WTC11 (cell line): ENCODE measurements around the gene TRPM4. TPM values are rescaled to one million over a fixed set of nuclear protein-coding genes. Genes with fewer than 3 reads are reported as not detected.

Experiments used
- ATAC-seq: fragments of 200-7000 bp; cut with Tn5 transposase; 2 replicates; pipeline ENCODE4 v1.10.0; 2021; ENCODE audit warnings: mild to moderate bottlenecking, moderate library complexity
- CTCF ChIA-PET: fragments of 300-600 bp; sonication (Branson Sonifier 250); formaldehyde crosslinking; loops from one replicate; lab custom pipeline; 2021; ENCODE audit warnings: antibody characterized with exemption; lab: Charles Lee
- POLR2A ChIA-PET: fragments of 350-600 bp; sonication (Branson Sonifier 250); formaldehyde crosslinking; loops from one replicate; lab custom pipeline; 2021; ENCODE audit warnings: antibody characterized with exemption; lab: Charles Lee
- DNase-seq: peaks from one replicate; pipeline ENCODE4 v3.0.0; 2021; ENCODE audit warnings: low spot score
- H3K27ac Mint-ChIP-seq: 2 replicates; pipeline ENCODE4 v1.8.0; 2021; ENCODE audit warnings: mixed read lengths
- H3K27me3 Mint-ChIP-seq: 2 replicates; pipeline ENCODE4 v1.8.0; 2021; ENCODE audit warnings: low read depth, mild to moderate bottlenecking, moderate library complexity, mixed read lengths
- H3K36me3 Mint-ChIP-seq: 2 replicates; pipeline ENCODE4 v1.8.0; 2021; ENCODE audit warnings: mixed read lengths
- H3K4me1 Mint-ChIP-seq: 2 replicates; pipeline ENCODE4 v1.8.0; 2022; ENCODE audit warnings: mixed read lengths
- H3K4me3 Mint-ChIP-seq: 2 replicates; pipeline ENCODE4 v1.8.0; 2021; ENCODE audit warnings: mild to moderate bottlenecking, moderate library complexity, mixed read lengths
- H3K9me3 Mint-ChIP-seq: 2 replicates; pipeline ENCODE4 v1.8.0; 2021; ENCODE audit warnings: mixed read lengths
- ATF1 ChIP-seq: sonication (generic); formaldehyde crosslinking; IDR thresholded peaks from 2 replicates; pipeline ENCODE4 v1.8.1; 2023; ENCODE audit warnings: mild to moderate bottlenecking, moderate library complexity, missing genetic modification reagents
- CDX4 ChIP-seq: fragments of 250-450 bp; sonication (Bioruptor Pico); IDR thresholded peaks from 2 replicates; pipeline ENCODE4 v1.9.0; 2021; ENCODE audit warnings: moderate library complexity, mild to moderate bottlenecking, inconsistent platforms, borderline replicate concordance
- HMGA2 ChIP-seq: fragments of 250-450 bp; sonication (Bioruptor Pico); IDR thresholded peaks from 2 replicates; pipeline ENCODE4 v1.4.0; 2021; ENCODE audit warnings: mild to moderate bottlenecking, moderate library complexity
- KAT7 ChIP-seq: sonication (generic); formaldehyde crosslinking; IDR thresholded peaks from 2 replicates; pipeline ENCODE4 v1.8.1; 2023; ENCODE audit warnings: missing genetic modification reagents, mild to moderate bottlenecking, borderline replicate concordance
- MXD4 ChIP-seq: fragments of 250-450 bp; sonication (Bioruptor Pico); IDR thresholded peaks from 2 replicates; pipeline ENCODE4 v1.8.0; 2021; ENCODE audit warnings: mild to moderate bottlenecking, moderate library complexity, borderline replicate concordance
- OVOL2 ChIP-seq: fragments of 250-450 bp; sonication (Bioruptor Pico); IDR thresholded peaks from 2 replicates; pipeline ENCODE4 v1.9.0; 2021; ENCODE audit warnings: mild to moderate bottlenecking, borderline replicate concordance
- SMAD3 ChIP-seq: sonication (generic); formaldehyde crosslinking; IDR thresholded peaks from 2 replicates; pipeline ENCODE4 v1.8.0; 2022; ENCODE audit warnings: missing genetic modification reagents, mild to moderate bottlenecking, borderline replicate concordance
- SMAD4 ChIP-seq: sonication (generic); formaldehyde crosslinking; IDR thresholded peaks from 2 replicates; pipeline ENCODE4 v1.8.0; 2022; ENCODE audit warnings: mild to moderate bottlenecking, missing genetic modification reagents
- TEAD1 ChIP-seq: sonication (generic); formaldehyde crosslinking; IDR thresholded peaks from 2 replicates; pipeline ENCODE4 v1.8.0; 2022; ENCODE audit warnings: mild to moderate bottlenecking, missing genetic modification reagents
- USF1 ChIP-seq: sonication (generic); formaldehyde crosslinking; IDR thresholded peaks from 2 replicates; pipeline ENCODE4 v1.8.0; 2022; ENCODE audit warnings: mild to moderate bottlenecking, missing genetic modification reagents
- ZBTB21 ChIP-seq: sonication (generic); formaldehyde crosslinking; IDR thresholded peaks from 2 replicates; pipeline ENCODE4 v1.8.1; 2023; ENCODE audit warnings: mild to moderate bottlenecking, missing genetic modification reagents, borderline replicate concordance
- ZMAT4 ChIP-seq: fragments of 250-450 bp; sonication (Bioruptor Pico); IDR thresholded peaks from 2 replicates; pipeline ENCODE4 v1.9.0; 2021; ENCODE audit warnings: mild to moderate bottlenecking
- ZNF121 ChIP-seq: sonication (generic); formaldehyde crosslinking; IDR thresholded peaks from 2 replicates; pipeline ENCODE4 v1.8.0; 2023; ENCODE audit warnings: missing genetic modification reagents
- ZNF263 ChIP-seq: sonication (generic); formaldehyde crosslinking; IDR thresholded peaks from 2 replicates; pipeline ENCODE4 v1.8.1; 2022; ENCODE audit warnings: low read depth, mild to moderate bottlenecking, moderate library complexity, missing genetic modification reagents
- ZNF281 ChIP-seq: sonication (generic); formaldehyde crosslinking; IDR thresholded peaks from 2 replicates; pipeline ENCODE4 v1.8.0; 2023; ENCODE audit warnings: mild to moderate bottlenecking, missing genetic modification reagents
- ZNF416 ChIP-seq: fragments of 250-450 bp; sonication (Bioruptor Pico); IDR thresholded peaks from 2 replicates; pipeline ENCODE4 v1.9.0; 2021; ENCODE audit warnings: mild to moderate bottlenecking, inconsistent platforms
- ZNF671 ChIP-seq: fragments of 250-450 bp; sonication (Bioruptor Pico); IDR thresholded peaks from 2 replicates; pipeline ENCODE4 v1.8.0; 2021; ENCODE audit warnings: mild to moderate bottlenecking
- total RNA-seq: library from RNA; stranded (reverse); gene quantifications from 3 replicates; pipeline ENCODE4 v1.2.3, GENCODE V29; 2021
- TF ChIP-seq, protein P1 (sequence below): sonication (generic); formaldehyde crosslinking; IDR thresholded peaks from 2 replicates; pipeline ENCODE4 v1.8.0; 2022; ENCODE audit warnings: mild to moderate bottlenecking, missing genetic modification reagents
- TF ChIP-seq, protein P2 (sequence below): sonication (generic); formaldehyde crosslinking; IDR thresholded peaks from 2 replicates; pipeline ENCODE4 v1.8.1; 2022; ENCODE audit warnings: mild to moderate bottlenecking, missing genetic modification reagents, moderate library complexity, borderline replicate concordance
- TF ChIP-seq, protein P3 (sequence below): fragments of 250-450 bp; sonication (Bioruptor Pico); IDR thresholded peaks from 2 replicates; pipeline ENCODE4 v1.8.0; 2021; ENCODE audit warnings: mild to moderate bottlenecking

TRPM4 gene
- total RNA-seq, 1 experiment from 2014 or later = 15.5 TPM

DNA sequence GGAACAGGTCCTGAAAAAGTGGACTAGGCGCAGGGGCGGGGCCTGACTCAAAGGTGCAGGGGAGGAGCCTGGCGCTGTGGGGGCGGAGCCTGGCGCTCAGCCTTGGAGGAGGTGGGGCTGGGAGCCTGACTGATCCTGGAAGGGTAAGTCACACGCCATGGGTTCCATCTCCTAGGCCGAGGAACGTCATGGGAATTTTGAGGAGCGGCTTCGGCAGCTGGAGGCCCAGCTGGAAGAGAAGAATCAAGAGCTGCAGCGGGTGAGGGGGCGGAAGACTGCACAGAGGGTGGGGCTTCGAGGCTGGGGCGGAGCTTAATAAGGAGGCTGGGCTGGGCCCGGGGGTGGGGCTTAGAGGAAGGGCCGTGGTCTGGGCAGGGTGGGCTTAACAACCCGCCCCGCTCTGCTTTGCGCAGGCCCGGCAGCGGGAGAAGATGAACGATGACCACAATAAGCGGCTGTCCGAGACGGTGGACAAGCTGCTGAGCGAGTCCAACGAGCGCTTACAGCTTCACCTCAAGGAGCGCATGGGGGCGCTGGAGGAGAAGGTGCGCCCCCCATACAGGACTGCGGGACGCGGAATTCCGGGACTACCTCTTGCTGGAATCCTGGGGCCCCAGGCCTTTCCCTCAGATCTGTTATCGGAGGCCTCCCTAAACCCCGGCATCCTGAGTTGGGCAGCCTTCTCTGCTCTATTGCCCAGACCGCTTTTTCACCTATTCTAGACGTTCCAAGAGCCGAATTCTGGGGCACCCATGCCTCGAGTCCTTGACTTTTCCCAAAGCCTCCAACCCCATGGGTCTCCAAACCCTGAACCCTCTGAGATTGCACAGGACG, 23.8 kb upstream of the TRPM4 start:
- ATAC-seq (peak; percentile 80), DNase-seq (peak; percentile 90)
- no peak for TF ChIP-seq SMAD4 (CRISPR knock-in tag)
- peaks cover 33% of the 10 kb centered on the region for H3K4me1 Mint-ChIP-seq
- ChIA-PET POLR2A (interaction anchor here (1.1 to 1.9 kb wide), 3 partner anchors 9 to 14 kb away, joined by 3 to 4 read pairs (median 3); no protein-coding TSS in a partner anchor), CTCF (interaction anchor here (1.0 to 9.7 kb wide), 8 partner anchors 12 to 141 kb away, joined by 5 to 118 read pairs (median 9); partner anchors contain the start of genes GYS1, LIN7B and RUVBL2)
- peaks cover 30% of the 10 kb centered on the region for H3K36me3 Mint-ChIP-seq
- H3K4me3 Mint-ChIP-seq = peak overlapping the region; percentile 70
- H3K9me3 Mint-ChIP-seq = no peaks in the 10 kb centered on the region
- peaks cover 51% of the 10 kb centered on the region for H3K27me3 Mint-ChIP-seq
- peak overlapping the region; percentile 79; the same call in 1 of the 2 replicates for H3K27ac Mint-ChIP-seq

DNA sequence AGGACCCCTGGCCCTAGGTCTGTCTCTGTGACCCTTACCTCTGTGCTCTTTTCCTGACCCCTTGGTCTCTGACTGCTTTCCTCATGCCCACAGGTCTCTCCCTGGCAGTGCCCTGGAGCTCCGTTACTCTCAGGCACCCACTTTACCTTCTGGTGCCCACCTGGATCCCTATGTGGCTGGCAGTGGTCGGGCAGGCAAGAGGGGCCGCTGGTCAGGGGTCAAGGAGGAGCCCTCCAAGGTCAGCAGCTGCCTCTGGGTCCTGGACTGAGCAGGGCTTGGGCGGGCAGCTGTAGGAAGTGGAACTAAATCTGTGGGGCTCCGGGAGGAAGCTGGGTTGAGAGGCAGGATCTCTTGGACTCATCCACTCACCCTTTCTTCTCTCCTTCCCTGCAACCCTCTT, 21.9 kb upstream of the TRPM4 start:
- no peak overlapping the region for H3K27ac Mint-ChIP-seq
- POLR2A ChIA-PET = interaction anchor here (0.5 to 1.3 kb wide), 2 partner anchors 14 to 204 kb away, joined by 3 to 8 read pairs; no protein-coding TSS in a partner anchor

More for the DNA sequence above, 21.9 kb upstream of the TRPM4 start:
- Mint-ChIP-seq H3K27me3 (peaks cover 46% of the 10 kb centered on the region), H3K4me3 (no peak overlapping the region), H3K9me3 (no peaks in the 10 kb centered on the region), H3K36me3 (peaks cover 30% of the 10 kb centered on the region), H3K4me1 (peaks cover 27% of the 10 kb centered on the region)
- CTCF ChIA-PET = interaction anchor here (0.6 to 9.7 kb wide), 10 partner anchors 8 to 298 kb away, joined by 3 to 118 read pairs (median 3); partner anchors contain the start of gene LIN7B
- no peak for ATAC-seq
- no peak for DNase-seq
- TF ChIP-seq SMAD3 (CRISPR knock-in tag) (no peak), ATF1 (CRISPR knock-in tag) (no peak), CDX4 (CRISPR knock-in tag) (no peak), HMGA2 (no peak), ZBTB21 (CRISPR knock-in tag) (no peak), ZNF281 (no peak), ZNF121 (CRISPR knock-in tag) (no peak), ZMAT4 (CRISPR knock-in tag) (no peak), TEAD1 (CRISPR knock-in tag) (no peak), ZNF263 (no peak), KAT7 (CRISPR knock-in tag) (no peak), OVOL2 (CRISPR knock-in tag) (no peak), USF1 (no peak), ZNF416 (CRISPR knock-in tag) (no peak), ZNF671 (no peak), MXD4 (CRISPR knock-in tag) (no peak)
- TF ChIP-seq, protein P1, sequence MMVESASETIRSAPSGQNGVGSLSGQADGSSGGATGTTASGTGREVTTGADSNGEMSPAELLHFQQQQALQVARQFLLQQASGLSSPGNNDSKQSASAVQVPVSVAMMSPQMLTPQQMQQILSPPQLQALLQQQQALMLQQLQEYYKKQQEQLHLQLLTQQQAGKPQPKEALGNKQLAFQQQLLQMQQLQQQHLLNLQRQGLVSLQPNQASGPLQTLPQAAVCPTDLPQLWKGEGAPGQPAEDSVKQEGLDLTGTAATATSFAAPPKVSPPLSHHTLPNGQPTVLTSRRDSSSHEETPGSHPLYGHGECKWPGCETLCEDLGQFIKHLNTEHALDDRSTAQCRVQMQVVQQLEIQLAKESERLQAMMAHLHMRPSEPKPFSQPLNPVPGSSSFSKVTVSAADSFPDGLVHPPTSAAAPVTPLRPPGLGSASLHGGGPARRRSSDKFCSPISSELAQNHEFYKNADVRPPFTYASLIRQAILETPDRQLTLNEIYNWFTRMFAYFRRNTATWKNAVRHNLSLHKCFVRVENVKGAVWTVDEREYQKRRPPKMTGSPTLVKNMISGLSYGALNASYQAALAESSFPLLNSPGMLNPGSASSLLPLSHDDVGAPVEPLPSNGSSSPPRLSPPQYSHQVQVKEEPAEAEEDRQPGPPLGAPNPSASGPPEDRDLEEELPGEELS (CRISPR knock-in tag) = no peak
- TF ChIP-seq, protein P2, sequence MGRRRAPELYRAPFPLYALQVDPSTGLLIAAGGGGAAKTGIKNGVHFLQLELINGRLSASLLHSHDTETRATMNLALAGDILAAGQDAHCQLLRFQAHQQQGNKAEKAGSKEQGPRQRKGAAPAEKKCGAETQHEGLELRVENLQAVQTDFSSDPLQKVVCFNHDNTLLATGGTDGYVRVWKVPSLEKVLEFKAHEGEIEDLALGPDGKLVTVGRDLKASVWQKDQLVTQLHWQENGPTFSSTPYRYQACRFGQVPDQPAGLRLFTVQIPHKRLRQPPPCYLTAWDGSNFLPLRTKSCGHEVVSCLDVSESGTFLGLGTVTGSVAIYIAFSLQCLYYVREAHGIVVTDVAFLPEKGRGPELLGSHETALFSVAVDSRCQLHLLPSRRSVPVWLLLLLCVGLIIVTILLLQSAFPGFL = no peak
- TF ChIP-seq, protein P3, sequence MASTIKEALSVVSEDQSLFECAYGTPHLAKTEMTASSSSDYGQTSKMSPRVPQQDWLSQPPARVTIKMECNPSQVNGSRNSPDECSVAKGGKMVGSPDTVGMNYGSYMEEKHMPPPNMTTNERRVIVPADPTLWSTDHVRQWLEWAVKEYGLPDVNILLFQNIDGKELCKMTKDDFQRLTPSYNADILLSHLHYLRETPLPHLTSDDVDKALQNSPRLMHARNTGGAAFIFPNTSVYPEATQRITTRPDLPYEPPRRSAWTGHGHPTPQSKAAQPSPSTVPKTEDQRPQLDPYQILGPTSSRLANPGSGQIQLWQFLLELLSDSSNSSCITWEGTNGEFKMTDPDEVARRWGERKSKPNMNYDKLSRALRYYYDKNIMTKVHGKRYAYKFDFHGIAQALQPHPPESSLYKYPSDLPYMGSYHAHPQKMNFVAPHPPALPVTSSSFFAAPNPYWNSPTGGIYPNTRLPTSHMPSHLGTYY = no peak
- TF ChIP-seq, all 79 proteins: peak for 0
